B cell (primary cell): Measurements from ENCODE around the gene SNX20. TPM values are rescaled to one million over a fixed set of nuclear protein-coding genes. Genes with fewer than 3 reads are reported as not detected.

Experiments used
- ATAC-seq: fragments of 200-7000 bp; cut with Tn5 transposase; one replicate; pipeline ENCODE4 v1.10.0; 2021; ENCODE audit warnings: low read depth, mild to moderate bottlenecking, moderate number of reproducible peaks, moderate library complexity
- CTCF ChIA-PET: fragments of 350-600 bp; sonication (Branson Sonifier 250); formaldehyde crosslinking; loops from one replicate; lab custom pipeline; 2021; ENCODE audit warnings: antibody characterized with exemption, inconsistent platforms; lab: Charles Lee
- POLR2A ChIA-PET: fragments of 350-600 bp; sonication (Branson Sonifier 250); formaldehyde crosslinking; loops from one replicate; lab custom pipeline; 2021; ENCODE audit warnings: antibody characterized with exemption; lab: Charles Lee
- DNase-seq: peaks from one replicate; pipeline ENCODE4 v3.0.0; 2013
- H2AFZ ChIP-seq: 2 replicates; pipeline ENCODE4 v1.6.1; 2012; ENCODE audit warnings: mild to moderate bottlenecking, low read depth, low read length; ENCODE audit not compliant: insufficient read depth, poor library complexity, severe bottlenecking
- H3K27ac ChIP-seq, 2 donors: 1 replicate in 1 of 2; 2 replicates in 1 of 2; pipeline ENCODE4 v1.5.1; 2012 to 2013; ENCODE audit warnings: low read length in 2 of 2, mild to moderate bottlenecking in 2 of 2, moderate library complexity in 1 of 2
- H3K27me3 ChIP-seq, 4 experiments: fragments of 200-600 bp in 1 of 4; sonication (generic) in 1 of 4; replicated peaks in 1 of 4; 1 replicate in 2 of 4; 2 replicates in 2 of 4; pipeline versions ENCODE4 v1.6.1 to v1.7.0; 2013 to 2016; ENCODE audit warnings: low read length in 3 of 4, mild to moderate bottlenecking in 2 of 4, mixed read lengths in 1 of 4, moderate library complexity in 1 of 4; ENCODE audit not compliant: insufficient read depth in 4 of 4, control insufficient read depth in 3 of 4; ENCODE audit errors: control extremely low read depth in 1 of 4
- H3K36me3 ChIP-seq, 2 experiments: replicated peaks in 1 of 2; 1 replicate in 1 of 2; 2 replicates in 1 of 2; pipeline versions ENCODE4 v1.6.1 to v1.7.1; 2013; ENCODE audit warnings: low read length in 1 of 2; ENCODE audit not compliant: insufficient read depth in 2 of 2, control insufficient read depth in 1 of 2; ENCODE audit errors: control extremely low read depth in 1 of 2, extremely low read depth in 1 of 2
- H3K4me1 ChIP-seq, 2 donors: fragments of 200-600 bp in 1 of 2; sonication (generic) in 1 of 2; 1 replicate in 1 of 2; 2 replicates in 1 of 2; pipeline versions ENCODE4 v1.5.1 to v1.6.1; 2013 to 2017; ENCODE audit warnings: low read length in 2 of 2; ENCODE audit not compliant: control insufficient read depth in 2 of 2, insufficient read depth in 2 of 2
- H3K4me2 ChIP-seq: replicated peaks from 2 replicates; pipeline ENCODE3; 2012; ENCODE audit warnings: mild to moderate bottlenecking, low read depth, low read length; ENCODE audit not compliant: poor library complexity, severe bottlenecking
- H3K4me3 ChIP-seq, 5 experiments: fragments of 200-600 bp in 1 of 5; sonication (generic) in 1 of 5; 1 replicate in 3 of 5; 2 replicates in 2 of 5; pipeline versions ENCODE4 v1.5.1 to v1.7.0; 2011 to 2016; ENCODE audit warnings: low read length in 4 of 5, mild to moderate bottlenecking in 4 of 5, low read depth in 2 of 5, control low read depth in 1 of 5, moderate library complexity in 1 of 5; ENCODE audit not compliant: insufficient read depth in 1 of 5; ENCODE audit errors: control extremely low read depth in 1 of 5, extremely low read depth in 1 of 5
- H3K79me2 ChIP-seq: fragments of 200-600 bp; sonication (generic); one replicate; pipeline ENCODE4 v1.6.0; 2016; ENCODE audit warnings: low read length; ENCODE audit not compliant: control insufficient read depth, insufficient read depth
- H3K9ac ChIP-seq: fragments of 200-600 bp; sonication (generic); 2 replicates; pipeline ENCODE4 v1.6.1; 2017; ENCODE audit warnings: mild to moderate bottlenecking, low read length, moderate library complexity
- H3K9me3 ChIP-seq, 3 donors: one replicate each; pipeline versions ENCODE4 v1.6.1 to v1.7.1; 2013; ENCODE audit warnings: low read length in 2 of 3; ENCODE audit not compliant: control insufficient read depth in 2 of 3, insufficient read depth in 1 of 3; ENCODE audit errors: control extremely low read depth in 1 of 3
- H4K20me1 ChIP-seq: 2 replicates; pipeline ENCODE4 v1.6.0; 2012; ENCODE audit warnings: mild to moderate bottlenecking, low read length; ENCODE audit not compliant: insufficient read depth, control insufficient read depth, poor library complexity, severe bottlenecking
- H3K27ac Mint-ChIP-seq: one replicate; pipeline ENCODE4 v1.8.0; 2021; ENCODE audit warnings: mixed read lengths
- H3K27me3 Mint-ChIP-seq: one replicate; pipeline ENCODE4 v1.8.0; 2021; ENCODE audit warnings: mixed read lengths
- H3K4me1 Mint-ChIP-seq: one replicate; pipeline ENCODE4 v1.8.0; 2021; ENCODE audit warnings: mixed read lengths
- H3K4me3 Mint-ChIP-seq: one replicate; pipeline ENCODE4 v1.8.0; 2021; ENCODE audit warnings: mixed read lengths
- H3K9me3 Mint-ChIP-seq: one replicate; pipeline ENCODE4 v1.8.0; 2022; ENCODE audit warnings: mixed read lengths; ENCODE audit not compliant: insufficient read depth
- EZH2 ChIP-seq: IDR thresholded peaks from 2 replicates; pipeline ENCODE4 v1.6.1; 2012; ENCODE audit warnings: borderline replicate concordance, low read depth, mild to moderate bottlenecking, moderate library complexity, low read length; ENCODE audit not compliant: insufficient read depth, poor library complexity, severe bottlenecking
- WGBS: methylation state at CpG from one replicate; pipeline ENCODE4 v1.1.5; 2013; ENCODE audit warnings: missing lambda C conversion rate; ENCODE audit not compliant: insufficient coverage; 5-methylcytosine and 5-hydroxymethylcytosine counted together
- intact Hi-C: fragments of 100-400 bp; cut with micrococcal nuclease; formaldehyde crosslinking; loops from one replicate; pipeline ENCODE4 v1.10.0; 2022
- polyA plus RNA-seq: library from polyadenylated mRNA; depleted of rRNA; stranded (reverse); fragments of >200 nt; gene quantifications from 2 replicates; pipeline ENCODE4 v1.2.3, GENCODE V29; 2012
- total RNA-seq, 2 donors: library from RNA; stranded (reverse); fragments of 120-200 nt in 1 of 2; gene quantifications; 1 replicate in 1 of 2; 2 replicates in 1 of 2; pipeline versions ENCODE4 v1.2.3 to v1.2.4, GENCODE V29; 2013 to 2022
- TF ChIP-seq, protein P1 (sequence below): fragments of 200-600 bp; IDR thresholded peaks from one replicate; pipeline ENCODE4 v1.8.0; 2022; ENCODE audit warnings: antibody characterized with exemption, mild to moderate bottlenecking

Gene SNX20
- total and polyA plus RNA-seq, 2 donors (not counting 1 experiment from before 2014, with no cell fraction given) = 34.7 to 43.0 TPM

DNA sequence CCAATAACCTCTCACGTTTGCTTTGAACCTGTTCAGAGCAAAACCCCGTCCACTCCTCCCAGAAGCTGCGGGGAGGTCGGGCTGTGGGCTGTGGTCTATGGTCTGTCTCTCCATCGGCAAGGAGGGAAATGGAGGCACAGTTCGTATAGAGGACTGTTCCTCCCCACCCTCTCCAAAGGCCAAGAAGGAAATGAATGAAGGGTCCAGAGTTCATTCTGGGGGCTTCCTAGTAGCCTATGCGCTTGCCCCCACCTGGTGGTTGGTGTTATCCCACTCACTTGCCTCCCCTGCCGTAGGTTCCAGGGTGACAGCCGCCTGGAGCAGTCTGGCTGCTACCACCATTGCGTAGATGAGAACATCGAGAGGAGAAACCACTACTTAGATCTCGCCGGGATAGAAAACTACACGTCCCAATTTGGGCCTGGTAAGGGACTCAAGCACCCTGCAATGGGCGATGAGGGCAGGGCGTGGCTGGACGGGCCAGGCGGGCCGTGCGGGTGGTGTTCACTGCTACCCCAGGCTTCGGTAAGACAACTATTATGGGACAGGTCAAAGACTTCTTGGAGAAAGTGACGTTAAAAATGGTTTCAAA is 49.0 kb downstream of the SNX20 start:
- Histone ChIP-seq H3K36me3 (no peaks in the 10 kb centered on the region), H3K4me2 (no peak overlapping the region), H3K4me3 (no peak overlapping the region), H3K27ac (no peak overlapping the region), H2AFZ (no peak overlapping the region), H3K79me2 (no peaks in the 10 kb centered on the region), H3K27me3 (no peaks in the 10 kb centered on the region), H4K20me1 (no peaks in the 10 kb centered on the region), H3K9me3 (no peaks in the 10 kb centered on the region), H3K9ac (no peak overlapping the region), H3K4me1 (peaks cover 7 to 8% of the 10 kb centered on the region in 2 donors)
- Mint-ChIP-seq H3K4me3 (no peak overlapping the region), H3K27ac (no peak overlapping the region), H3K9me3 (no peaks in the 10 kb centered on the region), H3K27me3 (peaks cover 4% of the 10 kb centered on the region), H3K4me1 (peaks cover 8% of the 10 kb centered on the region)
- ATAC-seq (no peak), DNase-seq (no peak)
- intact Hi-C loops = no loop called here
- WGBS = 95% methylated on average over 15 of the region's 22 CpGs
- TF ChIP-seq EZH2 = no peak
- TF ChIP-seq, protein P1, sequence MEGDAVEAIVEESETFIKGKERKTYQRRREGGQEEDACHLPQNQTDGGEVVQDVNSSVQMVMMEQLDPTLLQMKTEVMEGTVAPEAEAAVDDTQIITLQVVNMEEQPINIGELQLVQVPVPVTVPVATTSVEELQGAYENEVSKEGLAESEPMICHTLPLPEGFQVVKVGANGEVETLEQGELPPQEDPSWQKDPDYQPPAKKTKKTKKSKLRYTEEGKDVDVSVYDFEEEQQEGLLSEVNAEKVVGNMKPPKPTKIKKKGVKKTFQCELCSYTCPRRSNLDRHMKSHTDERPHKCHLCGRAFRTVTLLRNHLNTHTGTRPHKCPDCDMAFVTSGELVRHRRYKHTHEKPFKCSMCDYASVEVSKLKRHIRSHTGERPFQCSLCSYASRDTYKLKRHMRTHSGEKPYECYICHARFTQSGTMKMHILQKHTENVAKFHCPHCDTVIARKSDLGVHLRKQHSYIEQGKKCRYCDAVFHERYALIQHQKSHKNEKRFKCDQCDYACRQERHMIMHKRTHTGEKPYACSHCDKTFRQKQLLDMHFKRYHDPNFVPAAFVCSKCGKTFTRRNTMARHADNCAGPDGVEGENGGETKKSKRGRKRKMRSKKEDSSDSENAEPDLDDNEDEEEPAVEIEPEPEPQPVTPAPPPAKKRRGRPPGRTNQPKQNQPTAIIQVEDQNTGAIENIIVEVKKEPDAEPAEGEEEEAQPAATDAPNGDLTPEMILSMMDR = no peak
- CTCF ChIA-PET = no interaction called here
- POLR2A ChIA-PET = no interaction called here

DNA sequence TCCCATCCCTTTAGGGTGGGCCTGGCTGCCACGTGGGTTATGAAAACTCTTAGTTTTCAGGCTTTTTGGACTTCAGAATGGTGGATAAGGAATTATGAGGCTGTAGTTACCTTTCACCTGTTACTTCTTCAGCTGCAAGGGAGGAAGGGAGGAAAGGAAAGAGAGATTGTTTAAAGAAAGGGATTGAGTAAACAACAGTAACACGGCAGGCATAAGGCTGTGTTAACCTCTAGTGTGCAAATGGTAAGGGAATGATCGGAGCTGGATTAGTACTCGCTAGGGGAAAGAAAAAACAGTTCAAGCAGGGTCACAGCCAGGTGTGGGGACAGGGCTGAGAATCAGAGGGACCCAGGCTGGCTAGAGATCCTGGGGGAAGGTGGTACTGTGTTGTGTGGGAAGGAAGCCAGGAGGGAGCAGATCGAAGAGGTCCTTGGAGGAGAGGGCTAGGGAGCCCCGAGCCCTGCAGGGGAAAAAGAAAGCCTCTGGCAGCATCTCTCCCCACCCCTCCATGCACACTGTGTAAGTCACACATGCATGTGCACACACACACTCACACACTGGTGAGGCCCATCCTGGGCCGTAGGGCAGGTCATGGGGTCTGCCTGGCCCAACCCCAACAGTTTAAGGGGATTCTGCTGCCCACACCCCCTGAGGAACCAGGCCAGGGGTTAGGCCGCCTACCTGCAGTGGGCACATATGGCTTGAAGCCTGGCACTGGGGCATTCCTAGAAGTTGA is 49.7 kb downstream of the SNX20 start:
- Mint-ChIP-seq H3K4me1 (peaks cover 14% of the 10 kb centered on the region), H3K27ac (no peak overlapping the region), H3K27me3 (peaks cover 4% of the 10 kb centered on the region), H3K9me3 (no peaks in the 10 kb centered on the region), H3K4me3 (no peak overlapping the region)
- ChIA-PET CTCF (no interaction called here), POLR2A (no interaction called here)
- H3K79me2 ChIP-seq = no peaks in the 10 kb centered on the region
- no peak for DNase-seq
- TF ChIP-seq, protein P1 = no peak
- TF ChIP-seq EZH2 = no peak
- H3K27ac ChIP-seq = no peak overlapping the region
- H2AFZ ChIP-seq = no peak overlapping the region
- no peak overlapping the region for H3K4me2 ChIP-seq
- H3K9me3 ChIP-seq = no peaks in the 10 kb centered on the region
- no peak overlapping the region for H3K9ac ChIP-seq
- intact Hi-C loops = no loop called here
- no peaks in the 10 kb centered on the region for H4K20me1 ChIP-seq
- peaks cover 12 to 14% of the 10 kb centered on the region in 2 donors for H3K4me1 ChIP-seq
- H3K4me3 ChIP-seq = no peak overlapping the region
- H3K27me3 ChIP-seq = no peaks in the 10 kb centered on the region
- no peaks in the 10 kb centered on the region for H3K36me3 ChIP-seq
- WGBS = 87% methylated on average over 5 of the region's 8 CpGs
- ATAC-seq = no peak
